VCaP (cell line): ENCODE data around the gene RPS29.
A peak's percentile ranks its signal among the peaks of the same experiment; 100 is the strongest.

Experiments
- H3K27ac ChIP-seq: fragments of 450-650 bp; 2 replicates; pipeline ENCODE4 v1.5.1; 2017
- TF ChIP-seq, protein P1 (sequence below): fragments of 450-650 bp; conservative IDR thresholded peaks from 2 replicates; pipeline ENCODE4 v1.5.1; 2017; ENCODE audit warnings: mild to moderate bottlenecking, moderate library complexity

RPS29 gene

DNA sequence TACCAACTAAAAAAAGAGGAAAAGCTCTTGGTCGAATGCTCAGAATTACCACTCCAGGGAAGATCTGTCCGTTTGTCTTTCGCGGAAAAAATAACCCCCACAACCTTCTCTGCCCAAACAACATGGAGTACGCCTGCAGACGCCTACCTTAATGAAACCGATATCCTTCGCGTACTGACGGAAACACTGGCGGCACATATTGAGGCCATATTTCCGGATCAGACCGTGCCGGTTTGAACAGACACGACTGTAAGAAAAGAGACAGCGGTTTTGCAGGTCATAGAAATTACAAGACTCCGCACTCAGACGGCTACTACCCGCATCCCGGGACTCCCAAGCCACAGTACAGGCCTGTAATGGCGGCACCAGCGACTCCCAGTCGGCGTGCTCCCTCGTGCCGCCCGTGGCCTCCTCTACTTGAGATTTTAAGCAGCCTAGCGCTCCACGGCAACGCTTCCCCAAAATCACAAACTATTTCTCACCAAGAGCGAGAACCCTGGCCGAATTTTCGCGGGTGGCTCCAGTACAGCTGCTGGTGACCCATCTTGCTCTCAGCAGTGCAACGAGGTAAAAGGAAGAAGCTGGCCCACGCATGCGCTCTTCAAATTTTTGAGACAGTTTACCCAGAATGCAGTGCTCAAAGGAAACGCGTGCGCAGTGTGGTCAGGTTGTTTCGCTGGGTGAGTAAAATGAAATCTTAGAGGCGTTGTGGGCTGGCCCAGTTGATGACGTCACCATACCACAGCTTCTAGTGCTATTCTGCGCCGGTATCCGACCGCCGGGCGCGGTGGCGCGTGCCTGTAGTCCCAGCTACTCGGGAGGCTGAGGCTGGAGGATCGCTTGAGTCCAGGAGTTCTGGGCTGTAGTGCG, at the start of gene RPS29:
Gene RPS29, minus strand, starts transcription at position 578 of the 870 bp plus-strand sequence. Its CDS starts 34 bp downstream, at position 544.
- H3K27ac ChIP-seq, result peak within 1 kb of the TSS; percentile 94

DNA sequence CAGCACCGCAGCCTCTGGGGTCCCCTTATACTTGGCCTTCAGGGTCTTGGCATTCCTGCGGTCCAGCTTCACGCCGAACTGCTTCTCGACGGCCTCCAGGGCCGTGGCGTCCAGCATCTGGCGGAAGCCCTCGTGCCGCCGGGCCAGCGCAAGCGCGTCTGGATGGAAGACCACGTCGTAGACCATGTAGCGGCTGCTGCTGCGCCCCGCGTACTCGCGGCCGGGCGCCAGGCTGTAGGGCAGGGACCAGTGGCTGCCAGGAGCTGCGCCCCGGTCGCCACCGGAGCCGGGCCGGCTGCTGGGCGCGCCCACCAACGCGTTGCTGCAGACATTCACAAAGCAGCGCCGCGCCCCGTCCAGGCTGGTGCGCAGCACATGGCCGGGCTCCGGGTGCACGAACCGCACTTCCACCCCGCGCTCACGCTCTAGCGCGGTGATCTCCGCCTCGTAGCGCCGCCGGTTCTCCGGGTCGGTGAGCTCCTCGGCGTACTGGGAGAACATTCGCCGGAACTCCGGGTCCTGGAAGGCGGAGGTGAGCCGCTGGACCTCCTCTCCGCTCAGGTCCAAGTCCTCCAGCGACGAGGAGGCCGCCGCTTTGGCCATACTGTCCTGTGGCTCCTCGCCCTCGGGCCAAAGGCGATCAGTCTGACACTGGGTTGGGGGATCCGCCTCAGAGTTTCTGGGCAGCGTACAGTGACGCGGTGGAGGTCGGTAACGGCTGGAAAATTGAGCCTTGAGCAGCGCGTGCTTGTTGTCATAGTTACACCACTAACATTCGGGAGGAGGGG, 48.6 kb upstream of the RPS29 start, which contains the start of gene DNAAF2:
Gene DNAAF2, minus strand, starts transcription at position 698 of the 788 bp plus-strand sequence. Its CDS starts 95 bp downstream, at position 603.
- peak within 1 kb of the TSS; percentile 95 for H3K27ac ChIP-seq
- TF ChIP-seq, protein P1, sequence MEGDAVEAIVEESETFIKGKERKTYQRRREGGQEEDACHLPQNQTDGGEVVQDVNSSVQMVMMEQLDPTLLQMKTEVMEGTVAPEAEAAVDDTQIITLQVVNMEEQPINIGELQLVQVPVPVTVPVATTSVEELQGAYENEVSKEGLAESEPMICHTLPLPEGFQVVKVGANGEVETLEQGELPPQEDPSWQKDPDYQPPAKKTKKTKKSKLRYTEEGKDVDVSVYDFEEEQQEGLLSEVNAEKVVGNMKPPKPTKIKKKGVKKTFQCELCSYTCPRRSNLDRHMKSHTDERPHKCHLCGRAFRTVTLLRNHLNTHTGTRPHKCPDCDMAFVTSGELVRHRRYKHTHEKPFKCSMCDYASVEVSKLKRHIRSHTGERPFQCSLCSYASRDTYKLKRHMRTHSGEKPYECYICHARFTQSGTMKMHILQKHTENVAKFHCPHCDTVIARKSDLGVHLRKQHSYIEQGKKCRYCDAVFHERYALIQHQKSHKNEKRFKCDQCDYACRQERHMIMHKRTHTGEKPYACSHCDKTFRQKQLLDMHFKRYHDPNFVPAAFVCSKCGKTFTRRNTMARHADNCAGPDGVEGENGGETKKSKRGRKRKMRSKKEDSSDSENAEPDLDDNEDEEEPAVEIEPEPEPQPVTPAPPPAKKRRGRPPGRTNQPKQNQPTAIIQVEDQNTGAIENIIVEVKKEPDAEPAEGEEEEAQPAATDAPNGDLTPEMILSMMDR, result peak; percentile 8

More for the DNA sequence above, at the start of gene RPS29:
- TF ChIP-seq, protein P1, result no peak

DNA sequence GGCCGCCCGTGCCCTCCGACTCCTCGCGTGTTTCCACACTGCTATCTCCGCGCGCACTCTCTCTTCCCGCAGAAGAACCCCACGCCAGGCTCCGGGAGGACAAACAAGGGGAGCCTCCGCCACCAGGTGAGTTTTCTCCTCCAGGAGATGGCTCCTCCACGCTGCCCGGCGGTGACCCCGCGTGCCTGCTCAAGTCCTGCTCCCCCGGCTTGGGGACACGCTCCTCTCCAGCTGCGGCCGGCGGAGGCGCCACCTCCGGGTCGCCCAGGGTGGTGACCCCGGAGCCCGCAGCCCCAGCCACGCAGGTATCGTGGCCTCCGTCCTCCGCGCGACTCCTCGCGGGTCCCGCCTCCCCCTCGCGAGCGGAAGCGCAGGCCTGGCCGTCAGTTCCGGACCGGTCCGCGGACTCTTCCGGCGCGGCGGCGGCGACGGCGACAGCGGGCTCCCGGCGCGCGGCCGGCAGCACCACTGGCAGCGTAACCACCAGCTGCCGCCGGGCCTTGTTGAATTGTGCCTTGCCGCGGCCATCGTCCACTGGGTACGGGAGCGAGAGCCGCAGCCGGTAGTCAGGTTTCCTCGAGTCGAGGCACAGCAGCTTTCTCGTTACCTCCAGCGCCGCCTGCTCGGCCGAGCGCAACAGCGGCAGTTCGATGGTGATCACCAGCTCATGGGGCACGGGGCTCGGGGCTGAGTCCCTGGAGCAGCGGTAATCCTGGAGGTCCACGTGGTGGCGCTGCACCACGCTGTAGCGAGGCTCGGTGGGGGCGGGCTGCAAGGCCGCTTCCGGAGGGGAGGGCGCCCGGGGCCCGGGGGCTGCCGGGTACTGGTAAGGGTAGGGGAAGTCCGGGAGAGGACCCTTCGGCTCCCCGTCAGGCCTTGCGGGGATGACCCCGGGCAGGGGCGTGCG, 47.7 kb upstream of the RPS29 start:
- TF ChIP-seq, protein P1, result peak; percentile 92
- H3K27ac ChIP-seq, result peak overlapping the region; percentile 95

DNA sequence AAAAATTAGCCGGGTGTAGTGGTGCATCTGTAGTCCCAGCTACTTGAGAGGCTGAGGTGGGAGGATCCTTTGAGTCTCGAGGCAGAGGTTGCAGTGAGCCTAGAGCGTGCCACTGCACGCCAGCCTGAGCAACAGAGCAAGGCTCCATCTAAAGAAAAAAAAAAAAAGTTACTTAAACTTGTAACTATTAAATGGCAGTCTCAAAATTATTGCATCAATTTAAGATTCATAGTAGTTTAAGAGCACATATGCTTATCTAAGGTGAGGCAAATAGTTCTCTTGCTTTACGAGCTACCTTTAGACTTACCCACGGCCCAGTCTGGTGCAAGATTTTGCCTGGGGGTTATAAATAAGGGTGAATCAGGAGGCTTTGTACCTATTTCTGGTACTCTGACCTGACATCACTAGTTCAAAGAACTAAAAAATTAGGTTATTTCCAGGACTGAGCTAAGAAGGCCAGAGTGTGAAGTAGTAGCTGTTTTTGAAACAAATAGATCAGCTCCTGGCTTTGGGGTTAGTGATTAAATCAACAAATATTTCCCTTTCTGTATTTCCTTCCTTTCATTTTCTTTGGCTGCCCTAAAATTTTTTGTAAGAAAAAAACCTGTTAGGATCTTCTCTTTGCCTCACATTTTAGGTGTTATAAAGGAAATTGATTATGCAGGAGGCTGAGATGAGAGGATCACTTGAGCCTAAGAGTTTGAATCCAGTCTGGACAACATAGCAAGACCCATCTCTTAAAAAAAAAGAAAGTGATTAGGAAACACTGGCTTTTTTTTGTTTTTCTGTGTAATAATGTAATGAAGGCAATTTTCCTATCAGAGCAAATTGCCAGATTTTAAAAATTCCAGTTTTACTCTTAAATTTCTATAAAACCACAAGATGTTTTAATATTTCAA, 38.0 kb upstream of the RPS29 start:
- TF ChIP-seq, protein P1, result no peak
- peak overlapping the region; percentile 48 for H3K27ac ChIP-seq

DNA sequence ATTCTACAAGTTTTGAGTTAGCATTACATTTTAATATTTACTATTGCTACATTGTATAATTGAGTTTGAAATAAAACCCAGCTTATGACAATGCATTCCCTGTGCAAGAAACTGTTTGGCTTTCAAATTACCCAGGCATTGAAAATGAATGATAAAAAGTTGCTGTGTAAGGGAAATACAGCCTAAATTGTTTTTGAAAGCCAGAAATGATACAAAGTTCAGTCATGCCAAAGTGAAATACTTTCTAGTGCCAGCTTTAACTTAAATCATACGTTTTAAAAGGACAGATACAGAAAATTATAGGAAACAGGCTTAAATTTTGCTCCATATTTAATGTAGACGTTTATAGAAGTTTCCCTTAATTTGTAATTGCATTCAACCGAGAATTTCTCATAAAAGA, 37.2 kb upstream of the RPS29 start:
- TF ChIP-seq, protein P1, result no peak

DNA sequence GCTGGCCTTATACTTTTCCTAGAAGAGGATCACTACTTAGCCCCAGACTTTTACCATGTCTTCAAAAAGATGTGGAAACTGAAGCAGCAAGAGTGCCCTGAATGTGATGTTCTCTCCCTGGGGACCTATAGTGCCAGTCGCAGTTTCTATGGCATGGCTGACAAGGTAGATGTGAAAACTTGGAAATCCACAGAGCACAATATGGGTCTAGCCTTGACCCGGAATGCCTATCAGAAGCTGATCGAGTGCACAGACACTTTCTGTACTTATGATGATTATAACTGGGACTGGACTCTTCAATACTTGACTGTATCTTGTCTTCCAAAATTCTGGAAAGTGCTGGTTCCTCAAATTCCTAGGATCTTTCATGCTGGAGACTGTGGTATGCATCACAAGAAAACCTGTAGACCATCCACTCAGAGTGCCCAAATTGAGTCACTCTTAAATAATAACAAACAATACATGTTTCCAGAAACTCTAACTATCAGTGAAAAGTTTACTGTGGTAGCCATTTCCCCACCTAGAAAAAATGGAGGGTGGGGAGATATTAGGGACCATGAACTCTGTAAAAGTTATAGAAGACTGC, 35.9 kb upstream of the RPS29 start:
- TF ChIP-seq, protein P1, result no peak
- peak overlapping the region; percentile 94 for H3K27ac ChIP-seq

More for the DNA sequence above, 37.2 kb upstream of the RPS29 start:
- H3K27ac ChIP-seq, result peak overlapping the region; percentile 48
